Right atrium auricular region (tissue), 2 donors: ENCODE measurements around the gene MEIOB. TPM values are rescaled to one million over a fixed set of nuclear protein-coding genes. Genes with fewer than 3 reads are reported as not detected.

ENCODE experiments used
- DNase-seq: peaks from one replicate; pipeline ENCODE4 v3.0.0-alpha.2; 2019; ENCODE audit warnings: low spot score
- H3K27ac ChIP-seq, 2 donors: fragments of 200-600 bp; sonication (generic); 1 replicate in 1 of 2; 2 replicates in 1 of 2; pipeline ENCODE4 v1.5.1; 2016 to 2019
- H3K27me3 ChIP-seq, 2 donors: fragments of 200-600 bp; sonication (generic); one replicate each; pipeline versions ENCODE4 v1.5.1 to v1.6.0; 2017 to 2019
- H3K36me3 ChIP-seq: fragments of 200-600 bp; sonication (generic); one replicate; pipeline ENCODE4 v1.5.1; 2016
- H3K4me1 ChIP-seq, 2 donors: fragments of 200-600 bp; sonication (generic); one replicate each; pipeline versions ENCODE4 v1.5.1 to v1.6.0; 2017 to 2019
- H3K4me3 ChIP-seq, 2 donors: fragments of 200-600 bp; sonication (generic); 1 replicate in 1 of 2; 2 replicates in 1 of 2; pipeline ENCODE4 v1.5.1; 2017 to 2019; ENCODE audit warnings: mild to moderate bottlenecking in 1 of 2, moderate library complexity in 1 of 2
- H3K9me3 ChIP-seq, 2 donors: fragments of 200-600 bp; sonication (generic); one replicate each; pipeline ENCODE4 v1.5.1; 2019
- CTCF ChIP-seq, 2 donors: fragments of 200-600 bp; sonication (generic); IDR thresholded peaks; one replicate each; pipeline ENCODE4 v1.5.1; 2019; ENCODE audit warnings: antibody characterized with exemption in 2 of 2
- total RNA-seq, 2 donors: library from RNA; depleted of rRNA; stranded (reverse); fragments of >200 nt; gene quantifications; one replicate each; pipeline ENCODE4 v1.1.0, GENCODE V29; 2016

Gene MEIOB
- total RNA-seq, 2 donors from 2014 or later, result not detected

GRCh38 chr16:1895949-1896675 is 24.1 kb upstream of the MEIOB start:
- Histone ChIP-seq H3K27ac (no peak overlapping the region), H3K27me3 (no peaks in the 10 kb centered on the region), H3K4me1 (no peaks in the 10 kb centered on the region), H3K36me3 (no peaks in the 10 kb centered on the region), H3K4me3 (no peak overlapping the region), H3K9me3 (no peaks in the 10 kb centered on the region)
- TF ChIP-seq CTCF (IDR thresholded peaks at IDR 0.05), result no peak
- no peak for DNase-seq

- Histone ChIP-seq H3K9me3 (no peaks in the 10 kb centered on the region), H3K36me3 (no peaks in the 10 kb centered on the region), H3K27ac (no peak overlapping the region), H3K4me3 (no peak overlapping the region), H3K4me1 (no peaks in the 10 kb centered on the region), H3K27me3 (no peaks in the 10 kb centered on the region)
- no peak for TF ChIP-seq CTCF (IDR thresholded peaks at IDR 0.05)
- no peak for DNase-seq
Measured at GRCh38 chr16:1895068-1895467, 23.1 kb upstream of the MEIOB start.

GRCh38 chr16:1890708-1891050 is 18.7 kb upstream of the MEIOB start:
- no peak for TF ChIP-seq CTCF (IDR thresholded peaks at IDR 0.05)
- Histone ChIP-seq H3K27ac (no peak overlapping the region), H3K9me3 (no peaks in the 10 kb centered on the region), H3K4me3 (no peak overlapping the region), H3K27me3 (no peaks in the 10 kb centered on the region), H3K4me1 (no peaks in the 10 kb centered on the region), H3K36me3 (no peaks in the 10 kb centered on the region)
- DNase-seq, result no peak

- TF ChIP-seq CTCF (IDR thresholded peaks at IDR 0.05), result no peak
- no peak for DNase-seq
- Histone ChIP-seq H3K36me3 (no peaks in the 10 kb centered on the region), H3K27ac (no peak overlapping the region), H3K4me1 (no peaks in the 10 kb centered on the region), H3K27me3 (no peaks in the 10 kb centered on the region), H3K4me3 (no peak overlapping the region), H3K9me3 (no peaks in the 10 kb centered on the region)
Measured at GRCh38 chr16:1890024-1890707, 18.2 kb upstream of the MEIOB start.

- TF ChIP-seq CTCF (IDR thresholded peaks at IDR 0.05), result no peak
- no peak overlapping the region for H3K4me3 ChIP-seq
- H3K9me3 ChIP-seq, result no peaks in the 10 kb centered on the region
- no peaks in the 10 kb centered on the region for H3K27me3 ChIP-seq
- DNase-seq, result no peak
- no peak overlapping the region for H3K27ac ChIP-seq
- no peaks in the 10 kb centered on the region for H3K36me3 ChIP-seq
- no peaks in the 10 kb centered on the region for H3K4me1 ChIP-seq
Measured at GRCh38 chr16:1887711-1888354, 15.9 kb upstream of the MEIOB start.
